ENCODE results near the gene CCDC102B.
"Not testable (repeated sequence)": the region's sequence is repeated elsewhere in the genome, so short reads cannot be mapped to it uniquely, and the experiment has no call there.

Gene CCDC102B

DNA sequence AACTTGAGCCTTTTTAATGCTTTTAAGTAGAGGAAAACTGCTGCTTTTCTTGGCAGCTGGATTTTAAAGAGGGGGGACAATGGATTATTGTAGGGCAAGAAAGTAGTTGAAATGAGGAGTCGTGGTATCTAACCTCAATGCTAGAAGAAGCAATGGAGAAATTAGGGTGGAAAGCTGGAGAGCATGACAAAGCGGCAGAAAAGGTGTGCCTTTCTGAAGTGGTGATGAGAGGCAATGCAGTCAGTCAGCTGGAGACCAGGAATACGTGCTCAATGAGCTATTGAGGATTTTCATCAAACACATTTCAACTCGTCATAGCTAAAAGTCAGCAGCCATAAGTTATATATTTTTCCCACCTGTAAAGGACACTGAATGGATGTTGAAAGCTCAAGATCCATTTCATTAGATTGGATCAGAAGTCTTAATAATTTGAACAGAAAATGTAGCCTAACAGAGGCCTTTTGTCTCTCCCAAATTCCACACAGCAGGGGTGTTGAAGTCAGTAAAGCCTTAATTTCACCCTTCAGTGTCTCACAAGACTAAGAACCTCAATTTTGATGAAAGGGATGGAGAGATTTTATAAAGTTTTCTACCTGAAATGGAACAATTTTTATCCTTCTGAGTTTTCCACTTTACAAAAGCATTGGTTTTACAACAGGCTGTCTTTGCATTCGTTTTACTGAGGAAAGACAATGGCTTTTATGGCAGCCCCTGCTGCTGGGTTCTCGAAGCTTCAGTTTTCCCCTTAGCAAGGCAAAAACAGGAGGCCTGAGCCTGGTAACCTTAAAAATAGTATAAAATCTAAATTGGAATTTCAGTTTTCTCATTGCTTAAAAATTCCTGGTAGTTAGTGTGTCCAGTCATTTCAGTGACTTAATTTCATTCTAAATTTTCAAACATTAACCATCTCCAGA, 131.1 kb downstream of the CCDC102B start:
- H3K4me3 ChIP-seq = no peak overlapping the region
- H3K9ac ChIP-seq (ENCODE audit: insufficient read length) = no peak overlapping the region
- no peak for DNase-seq (ENCODE audit: low read depth, low spot score)
- H3K9me3 ChIP-seq (ENCODE audit: low read depth, low read length) = no peaks in the 10 kb centered on the region
- H3K36me3 ChIP-seq (ENCODE audit: insufficient read depth, low read length) = no peaks in the 10 kb centered on the region
- TF ChIP-seq FOXP2 (optimal IDR thresholded peaks at IDR 0.05; ENCODE audit: control extremely low read depth, extremely low read length, insufficient read depth) (no peak), EZH2 (IDR thresholded peaks at IDR 0.05) (no peak), POLR2AphosphoS5 (IDR thresholded peaks at IDR 0.05; ENCODE audit: borderline replicate concordance, low read depth, low read length) (no peak)
- H3K27ac ChIP-seq = no peak overlapping the region

DNA sequence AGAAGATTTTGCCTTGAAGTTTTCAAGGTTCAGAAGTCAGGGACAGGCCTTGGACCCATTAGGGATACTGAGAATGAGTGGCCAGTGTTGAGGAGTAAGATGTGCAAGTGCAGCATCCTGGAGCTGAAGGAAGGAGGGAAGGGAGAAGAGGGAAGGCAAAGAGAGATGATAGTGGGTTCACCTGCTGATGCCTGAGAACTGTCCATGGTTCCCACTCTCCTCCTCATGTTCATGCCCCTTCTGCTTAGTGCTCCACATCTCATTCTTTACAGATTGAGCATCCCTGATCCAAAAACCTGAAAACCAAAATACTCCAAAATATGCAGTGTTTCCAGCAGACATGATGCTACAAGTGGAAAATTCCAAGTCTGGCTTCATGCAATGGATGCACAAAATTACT, 137.8 kb downstream of the CCDC102B start:
- H3K9ac ChIP-seq (ENCODE audit: insufficient read length) = no peak overlapping the region
- H3K9me3 ChIP-seq (ENCODE audit: low read depth, low read length) = no peaks in the 10 kb centered on the region
- DNase-seq (ENCODE audit: low read depth, low spot score) = no peak
- no peak for TF ChIP-seq POLR2AphosphoS5 (IDR thresholded peaks at IDR 0.05; ENCODE audit: borderline replicate concordance, low read depth, low read length)
- no peak for TF ChIP-seq FOXP2 (optimal IDR thresholded peaks at IDR 0.05; ENCODE audit: control extremely low read depth, extremely low read length, insufficient read depth)
- no peak for TF ChIP-seq EZH2 (IDR thresholded peaks at IDR 0.05)
- no peaks in the 10 kb centered on the region for H3K36me3 ChIP-seq (ENCODE audit: insufficient read depth, low read length)
- no peak overlapping the region for H3K4me3 ChIP-seq
- no peak overlapping the region for H3K27ac ChIP-seq

DNA sequence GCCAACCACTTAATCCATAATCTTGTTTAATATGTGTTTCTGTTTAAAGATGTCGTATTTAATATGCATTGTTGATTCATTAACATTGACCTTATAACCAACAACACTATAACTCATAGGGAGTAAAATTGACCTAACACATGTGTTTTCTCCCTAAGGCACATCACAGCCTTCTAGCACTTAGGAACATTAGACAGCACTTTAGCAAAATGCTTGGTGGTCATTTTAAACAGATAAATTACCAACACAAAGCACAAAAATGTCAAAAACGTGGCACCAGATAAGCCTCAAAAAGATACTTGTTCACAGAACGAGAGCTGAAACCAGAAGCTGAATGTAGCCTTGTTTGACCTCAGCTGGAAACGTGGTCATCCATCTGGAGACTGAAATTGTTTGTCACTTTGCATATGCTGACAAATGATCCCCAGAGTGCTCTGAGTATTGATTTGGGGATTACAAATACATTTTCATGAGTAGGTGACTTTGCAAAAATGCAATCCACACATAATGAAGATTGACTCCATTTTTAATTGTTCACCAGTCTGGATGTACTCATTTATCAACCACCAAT, 139.2 kb downstream of the CCDC102B start:
- Histone ChIP-seq H3K9ac (ENCODE audit: insufficient read length) (no peak overlapping the region), H3K9me3 (ENCODE audit: low read depth, low read length) (no peaks in the 10 kb centered on the region), H3K27ac (no peak overlapping the region), H3K36me3 (ENCODE audit: insufficient read depth, low read length) (no peaks in the 10 kb centered on the region), H3K4me3 (no peak overlapping the region)
- TF ChIP-seq POLR2AphosphoS5 (IDR thresholded peaks at IDR 0.05; ENCODE audit: borderline replicate concordance, low read depth, low read length) (no peak), FOXP2 (optimal IDR thresholded peaks at IDR 0.05; ENCODE audit: control extremely low read depth, extremely low read length, insufficient read depth) (no peak), EZH2 (IDR thresholded peaks at IDR 0.05) (no peak)
- DNase-seq (ENCODE audit: low read depth, low spot score) = no peak

DNA sequence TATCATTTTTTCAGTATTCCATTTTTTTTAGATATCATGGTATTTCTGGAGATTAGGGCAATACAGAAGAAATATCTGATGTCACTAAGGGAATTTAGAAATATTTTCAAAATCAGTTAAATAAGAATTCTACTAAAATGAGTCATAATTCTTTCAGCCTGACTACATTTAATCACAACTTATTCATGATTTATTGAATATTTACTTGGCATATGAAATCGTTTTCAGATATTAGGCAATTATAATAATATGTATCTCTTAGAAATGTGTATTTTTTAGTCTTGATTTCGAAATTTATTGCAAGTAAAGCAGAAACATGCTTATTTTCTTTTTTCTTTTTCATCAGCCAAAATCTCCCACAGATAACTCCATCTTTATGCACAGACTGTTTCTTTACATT, 142.2 kb downstream of the CCDC102B start:
- Histone ChIP-seq H3K9ac (ENCODE audit: insufficient read length) (no peak overlapping the region), H3K36me3 (ENCODE audit: insufficient read depth, low read length) (no peaks in the 10 kb centered on the region), H3K9me3 (ENCODE audit: low read depth, low read length) (no peaks in the 10 kb centered on the region), H3K4me3 (no peak overlapping the region; the same call in 1 of the 2 replicates), H3K27ac (no peak overlapping the region)
- no peak for TF ChIP-seq FOXP2 (optimal IDR thresholded peaks at IDR 0.05; ENCODE audit: control extremely low read depth, extremely low read length, insufficient read depth)
- TF ChIP-seq EZH2 (IDR thresholded peaks at IDR 0.05) = no peak
- no peak for TF ChIP-seq POLR2AphosphoS5 (IDR thresholded peaks at IDR 0.05; ENCODE audit: borderline replicate concordance, low read depth, low read length)
- DNase-seq (ENCODE audit: low read depth, low spot score) = no peak

DNA sequence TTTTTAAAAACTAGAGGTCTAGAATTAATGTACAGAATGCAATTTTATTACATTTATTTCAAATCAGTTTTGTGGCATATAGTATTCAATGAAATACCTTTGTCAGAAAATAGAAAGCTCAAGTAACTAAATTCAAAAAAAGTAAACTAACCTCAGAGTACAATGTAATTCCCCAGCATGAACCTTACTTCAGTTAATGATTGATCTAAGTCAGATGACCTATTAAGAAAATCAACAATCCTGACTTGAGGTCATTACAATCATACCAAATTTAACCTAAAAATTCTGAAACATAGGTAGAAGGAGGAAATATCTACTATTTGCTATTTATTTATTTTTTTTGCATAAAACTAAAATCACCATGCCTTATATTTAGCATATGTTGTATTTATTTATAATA, 142.9 kb downstream of the CCDC102B start:
- TF ChIP-seq FOXP2 (optimal IDR thresholded peaks at IDR 0.05; ENCODE audit: control extremely low read depth, extremely low read length, insufficient read depth) (no peak), POLR2AphosphoS5 (IDR thresholded peaks at IDR 0.05; ENCODE audit: borderline replicate concordance, low read depth, low read length) (no peak), EZH2 (IDR thresholded peaks at IDR 0.05) (no peak)
- no peaks in the 10 kb centered on the region for H3K36me3 ChIP-seq (ENCODE audit: insufficient read depth, low read length)
- no peak overlapping the region for H3K27ac ChIP-seq

DNA sequence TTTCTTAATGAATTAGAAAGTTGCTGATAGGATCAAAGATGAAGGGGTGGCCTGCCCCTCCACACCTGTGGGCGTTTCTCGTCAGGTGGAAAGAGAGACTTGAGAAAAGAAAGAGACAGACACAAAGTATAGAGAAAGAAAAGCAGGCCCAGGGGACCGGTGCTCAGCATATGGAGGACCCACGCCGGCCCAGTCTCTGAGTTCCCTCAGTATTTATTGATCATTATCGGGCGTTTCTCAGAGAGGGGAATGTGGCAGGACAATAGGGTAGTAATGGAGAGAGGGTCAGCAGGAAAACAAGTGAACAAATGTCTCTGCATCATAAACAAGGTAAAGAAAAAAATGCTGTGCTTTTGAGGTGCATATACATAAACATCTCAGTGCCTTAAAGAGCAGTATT, 144.3 kb downstream of the CCDC102B start:
- no peak for DNase-seq (ENCODE audit: low read depth, low spot score)
- no peaks in the 10 kb centered on the region for H3K36me3 ChIP-seq (ENCODE audit: insufficient read depth, low read length)
- no peaks in the 10 kb centered on the region for H3K9me3 ChIP-seq (ENCODE audit: low read depth, low read length)
- no peak overlapping the region for H3K9ac ChIP-seq (ENCODE audit: insufficient read length)
- H3K4me3 ChIP-seq = no peak overlapping the region
- no peak overlapping the region for H3K27ac ChIP-seq
- TF ChIP-seq FOXP2 (optimal IDR thresholded peaks at IDR 0.05; ENCODE audit: control extremely low read depth, extremely low read length, insufficient read depth) (no peak), EZH2 (IDR thresholded peaks at IDR 0.05) (no peak), POLR2AphosphoS5 (IDR thresholded peaks at IDR 0.05; ENCODE audit: borderline replicate concordance, low read depth, low read length) (no peak)

More for the DNA sequence above, 142.9 kb downstream of the CCDC102B start:
- no peak overlapping the region for H3K9ac ChIP-seq (ENCODE audit: insufficient read length)
- DNase-seq (ENCODE audit: low read depth, low spot score) = no peak
- no peak overlapping the region for H3K4me3 ChIP-seq
- no peaks in the 10 kb centered on the region for H3K9me3 ChIP-seq (ENCODE audit: low read depth, low read length)

DNA sequence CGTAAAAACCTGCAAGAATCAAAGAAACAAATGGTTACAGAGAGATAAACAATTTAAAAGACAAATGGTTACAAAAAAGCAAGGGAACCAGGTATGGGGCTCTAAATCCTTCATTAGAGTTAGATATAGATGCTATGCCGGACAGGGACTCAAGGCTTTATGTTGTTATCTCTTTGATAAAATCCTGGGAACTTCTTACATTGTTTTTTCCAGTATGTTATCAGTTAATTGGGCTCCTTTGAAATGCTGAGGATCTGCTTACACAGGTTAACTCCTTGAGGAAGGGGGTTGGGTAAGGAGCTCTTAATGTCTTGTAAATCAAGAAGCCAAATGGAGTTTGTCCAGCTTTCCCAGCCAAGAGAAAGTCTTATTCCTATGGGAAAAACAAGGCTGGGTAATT, 146.0 kb downstream of the CCDC102B start:
- not testable (repeated sequence) for H3K36me3 ChIP-seq (ENCODE audit: insufficient read depth, low read length); DNase-seq (ENCODE audit: low read depth, low spot score); H3K27ac ChIP-seq; H3K9ac ChIP-seq (ENCODE audit: insufficient read length); H3K4me3 ChIP-seq; H3K9me3 ChIP-seq (ENCODE audit: low read depth, low read length)

DNA sequence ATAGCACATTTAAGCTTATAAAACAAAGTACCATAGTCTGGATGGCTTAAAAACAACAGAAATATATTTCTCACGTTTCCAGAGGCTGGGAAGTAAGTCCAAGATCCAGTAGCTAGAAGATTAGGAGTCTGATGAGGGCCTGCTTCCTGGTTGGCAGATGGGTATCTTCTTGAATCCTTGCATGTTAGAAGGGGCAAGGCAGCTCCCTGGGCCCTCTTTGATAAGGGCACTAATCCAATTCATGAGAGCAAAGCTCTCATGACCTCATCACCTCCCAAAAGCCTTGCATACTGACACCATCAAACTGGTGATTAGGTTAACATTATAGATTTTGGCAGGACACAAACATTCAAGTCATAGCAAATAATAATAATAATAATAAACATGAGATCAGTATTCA, 146.4 kb downstream of the CCDC102B start:
- no peak for DNase-seq (ENCODE audit: low read depth, low spot score)
- no peaks in the 10 kb centered on the region for H3K36me3 ChIP-seq (ENCODE audit: insufficient read depth, low read length)
- TF ChIP-seq EZH2 (IDR thresholded peaks at IDR 0.05) (no peak), POLR2AphosphoS5 (IDR thresholded peaks at IDR 0.05; ENCODE audit: borderline replicate concordance, low read depth, low read length) (no peak), FOXP2 (optimal IDR thresholded peaks at IDR 0.05; ENCODE audit: control extremely low read depth, extremely low read length, insufficient read depth) (no peak)
- no peaks in the 10 kb centered on the region for H3K9me3 ChIP-seq (ENCODE audit: low read depth, low read length)
- no peak overlapping the region for H3K4me3 ChIP-seq
- no peak overlapping the region for H3K27ac ChIP-seq
- H3K9ac ChIP-seq (ENCODE audit: insufficient read length) = no peak overlapping the region

All from SK-N-MC (cell line).